ENCODE measurements around the gene FPR3. TPM values are rescaled to one million over a fixed set of nuclear protein-coding genes. Genes with fewer than 3 reads are reported as not detected.

The FPR3 gene
- total and polyA plus RNA-seq, 9 of the 15 experiments (the other 6 are each of a cell fraction or from before 2014, with no cell fraction given): 0.08 to 0.51 (median 0.22) TPM; not detected in 1

- TF ChIP-seq TRIM25 (IDR thresholded peaks at IDR 0.05; ENCODE audit: borderline replicate concordance) (no peak), ATF3 (IDR thresholded peaks at IDR 0.05) (peak; percentile 93), ATF3 (CRISPR knock-in tag; conservative IDR thresholded peaks at IDR 0.05) (0 out of 2 replicates have a peak, but pooled peaks have one; percentile 27), TFE3 (CRISPR knock-in tag; IDR thresholded peaks at IDR 0.05) (no peak), HEY1 (CRISPR knock-in tag; IDR thresholded peaks at IDR 0.05; ENCODE audit: borderline replicate concordance) (no peak), DACH1 (IDR thresholded peaks at IDR 0.05; ENCODE audit: partially characterized antibody) (no peak), ZNF76 (CRISPR knock-in tag; IDR thresholded peaks at IDR 0.05; ENCODE audit: borderline replicate concordance) (no peak), ZNF165 (CRISPR knock-in tag; IDR thresholded peaks at IDR 0.05; ENCODE audit: borderline replicate concordance) (no peak), RB1 (IDR thresholded peaks at IDR 0.05; ENCODE audit: low read depth) (no peak), ZNF384 (IDR thresholded peaks at IDR 0.05; ENCODE audit: low read depth, low read length) (no peak), MGA (IDR thresholded peaks at IDR 0.05) (peak; percentile 83)
Measured at GRCh38 chr19:51799034-51799773, 4.2 kb downstream of the FPR3 start (continued).
